ENCODE measurements around the gene CXorf49. TPM values are rescaled to one million over a fixed set of nuclear protein-coding genes. Genes with fewer than 3 reads are reported as not detected.

CXorf49 gene
- total and polyA plus RNA-seq, 10 of the 15 experiments (the other 5 are each of a cell fraction or from before 2014, with no cell fraction given), result not detected

DNA sequence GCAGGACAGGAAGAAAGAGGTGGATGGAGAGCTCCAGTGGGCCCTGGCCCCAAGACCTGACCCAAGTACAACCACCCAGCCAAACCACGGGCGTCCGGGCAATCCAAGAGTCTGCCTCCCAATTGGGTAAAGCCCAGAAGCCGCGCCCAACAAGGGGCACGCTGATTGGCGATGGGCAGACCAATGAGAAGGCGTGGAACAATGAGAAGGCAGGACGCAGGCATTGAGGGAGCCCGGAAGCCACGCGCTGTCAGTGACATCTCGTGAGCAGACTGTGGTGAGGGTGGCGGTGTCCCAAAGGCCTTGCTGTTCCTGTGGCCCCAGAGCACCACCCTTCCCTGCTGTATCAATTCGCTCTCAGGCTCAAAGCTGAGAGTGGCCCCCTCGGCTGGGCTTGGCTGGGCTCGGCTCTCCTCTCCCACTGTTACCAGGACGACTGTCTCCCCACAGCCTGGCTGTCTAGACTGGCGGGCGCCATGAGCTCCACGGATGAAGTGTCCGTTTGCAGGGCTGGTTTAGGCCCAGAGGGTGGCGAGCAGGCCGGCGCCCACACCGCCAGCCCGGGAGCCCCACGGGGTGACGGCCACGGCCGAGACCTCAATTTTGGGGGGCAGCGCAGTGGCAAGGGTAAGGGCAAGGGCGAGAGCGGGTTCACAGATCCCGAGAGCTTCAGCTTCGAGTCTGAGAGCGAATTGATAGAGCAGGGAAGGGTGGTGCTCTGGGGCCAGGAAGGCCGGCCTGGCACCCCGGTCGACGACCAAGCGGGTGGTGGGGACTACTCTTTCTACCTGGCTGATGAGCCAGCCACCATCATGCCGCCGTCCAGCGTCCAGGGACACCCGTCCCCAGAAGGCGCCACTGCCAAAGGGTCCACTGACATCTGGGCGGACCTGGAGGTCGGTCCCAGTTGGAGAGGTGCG lies 50.5 kb downstream of the CXorf49 start, which contains the start of gene LOC101059915 (continued):
- TF ChIP-seq, protein P1, sequence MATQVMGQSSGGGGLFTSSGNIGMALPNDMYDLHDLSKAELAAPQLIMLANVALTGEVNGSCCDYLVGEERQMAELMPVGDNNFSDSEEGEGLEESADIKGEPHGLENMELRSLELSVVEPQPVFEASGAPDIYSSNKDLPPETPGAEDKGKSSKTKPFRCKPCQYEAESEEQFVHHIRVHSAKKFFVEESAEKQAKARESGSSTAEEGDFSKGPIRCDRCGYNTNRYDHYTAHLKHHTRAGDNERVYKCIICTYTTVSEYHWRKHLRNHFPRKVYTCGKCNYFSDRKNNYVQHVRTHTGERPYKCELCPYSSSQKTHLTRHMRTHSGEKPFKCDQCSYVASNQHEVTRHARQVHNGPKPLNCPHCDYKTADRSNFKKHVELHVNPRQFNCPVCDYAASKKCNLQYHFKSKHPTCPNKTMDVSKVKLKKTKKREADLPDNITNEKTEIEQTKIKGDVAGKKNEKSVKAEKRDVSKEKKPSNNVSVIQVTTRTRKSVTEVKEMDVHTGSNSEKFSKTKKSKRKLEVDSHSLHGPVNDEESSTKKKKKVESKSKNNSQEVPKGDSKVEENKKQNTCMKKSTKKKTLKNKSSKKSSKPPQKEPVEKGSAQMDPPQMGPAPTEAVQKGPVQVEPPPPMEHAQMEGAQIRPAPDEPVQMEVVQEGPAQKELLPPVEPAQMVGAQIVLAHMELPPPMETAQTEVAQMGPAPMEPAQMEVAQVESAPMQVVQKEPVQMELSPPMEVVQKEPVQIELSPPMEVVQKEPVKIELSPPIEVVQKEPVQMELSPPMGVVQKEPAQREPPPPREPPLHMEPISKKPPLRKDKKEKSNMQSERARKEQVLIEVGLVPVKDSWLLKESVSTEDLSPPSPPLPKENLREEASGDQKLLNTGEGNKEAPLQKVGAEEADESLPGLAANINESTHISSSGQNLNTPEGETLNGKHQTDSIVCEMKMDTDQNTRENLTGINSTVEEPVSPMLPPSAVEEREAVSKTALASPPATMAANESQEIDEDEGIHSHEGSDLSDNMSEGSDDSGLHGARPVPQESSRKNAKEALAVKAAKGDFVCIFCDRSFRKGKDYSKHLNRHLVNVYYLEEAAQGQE (IDR thresholded peaks at IDR 0.05; ENCODE audit: low read depth, low read length), result no peak
- no peak for TF ChIP-seq NR2F1 (conservative IDR thresholded peaks at IDR 0.05)
- TF ChIP-seq PAX5 (IDR thresholded peaks at IDR 0.05; ENCODE audit: borderline replicate concordance, low read depth, low read length), result no peak
- TF ChIP-seq EED (IDR thresholded peaks at IDR 0.05; ENCODE audit: low read depth), result no peak
- TF ChIP-seq, protein P2, sequence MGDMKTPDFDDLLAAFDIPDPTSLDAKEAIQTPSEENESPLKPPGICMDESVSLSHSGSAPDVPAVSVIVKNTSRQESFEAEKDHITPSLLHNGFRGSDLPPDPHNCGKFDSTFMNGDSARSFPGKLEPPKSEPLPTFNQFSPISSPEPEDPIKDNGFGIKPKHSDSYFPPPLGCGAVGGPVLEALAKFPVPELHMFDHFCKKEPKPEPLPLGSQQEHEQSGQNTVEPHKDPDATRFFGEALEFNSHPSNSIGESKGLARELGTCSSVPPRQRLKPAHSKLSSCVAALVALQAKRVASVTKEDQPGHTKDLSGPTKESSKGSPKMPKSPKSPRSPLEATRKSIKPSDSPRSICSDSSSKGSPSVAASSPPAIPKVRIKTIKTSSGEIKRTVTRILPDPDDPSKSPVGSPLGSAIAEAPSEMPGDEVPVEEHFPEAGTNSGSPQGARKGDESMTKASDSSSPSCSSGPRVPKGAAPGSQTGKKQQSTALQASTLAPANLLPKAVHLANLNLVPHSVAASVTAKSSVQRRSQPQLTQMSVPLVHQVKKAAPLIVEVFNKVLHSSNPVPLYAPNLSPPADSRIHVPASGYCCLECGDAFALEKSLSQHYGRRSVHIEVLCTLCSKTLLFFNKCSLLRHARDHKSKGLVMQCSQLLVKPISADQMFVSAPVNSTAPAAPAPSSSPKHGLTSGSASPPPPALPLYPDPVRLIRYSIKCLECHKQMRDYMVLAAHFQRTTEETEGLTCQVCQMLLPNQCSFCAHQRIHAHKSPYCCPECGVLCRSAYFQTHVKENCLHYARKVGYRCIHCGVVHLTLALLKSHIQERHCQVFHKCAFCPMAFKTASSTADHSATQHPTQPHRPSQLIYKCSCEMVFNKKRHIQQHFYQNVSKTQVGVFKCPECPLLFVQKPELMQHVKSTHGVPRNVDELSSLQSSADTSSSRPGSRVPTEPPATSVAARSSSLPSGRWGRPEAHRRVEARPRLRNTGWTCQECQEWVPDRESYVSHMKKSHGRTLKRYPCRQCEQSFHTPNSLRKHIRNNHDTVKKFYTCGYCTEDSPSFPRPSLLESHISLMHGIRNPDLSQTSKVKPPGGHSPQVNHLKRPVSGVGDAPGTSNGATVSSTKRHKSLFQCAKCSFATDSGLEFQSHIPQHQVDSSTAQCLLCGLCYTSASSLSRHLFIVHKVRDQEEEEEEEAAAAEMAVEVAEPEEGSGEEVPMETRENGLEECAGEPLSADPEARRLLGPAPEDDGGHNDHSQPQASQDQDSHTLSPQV (IDR thresholded peaks at IDR 0.05), result no peak
- no peak for TF ChIP-seq MYB (IDR thresholded peaks at IDR 0.05; ENCODE audit: borderline replicate concordance, low read depth, low read length)
- TF ChIP-seq, protein P3, sequence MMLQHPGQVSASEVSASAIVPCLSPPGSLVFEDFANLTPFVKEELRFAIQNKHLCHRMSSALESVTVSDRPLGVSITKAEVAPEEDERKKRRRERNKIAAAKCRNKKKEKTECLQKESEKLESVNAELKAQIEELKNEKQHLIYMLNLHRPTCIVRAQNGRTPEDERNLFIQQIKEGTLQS (IDR thresholded peaks at IDR 0.05; ENCODE audit: borderline replicate concordance, extremely low read depth, low read depth, low read length), result no peak
- no peak for TF ChIP-seq FOS (IDR thresholded peaks at IDR 0.05; ENCODE audit: borderline replicate concordance, extremely low read depth, insufficient read length)
